Coronary artery (tissue), 2 donors: Measurements from ENCODE around the gene ADCYAP1R1.

ENCODE experiments used
- DNase-seq: peaks from one replicate; pipeline ENCODE4 v3.0.0-alpha.2; 2017; ENCODE audit warnings: low spot score
- H3K27ac ChIP-seq, 2 donors: fragments of 200-600 bp; sonication (generic); one replicate each; pipeline ENCODE4 v1.5.1; 2016 to 2019
- H3K4me3 ChIP-seq: fragments of 200-600 bp; sonication (generic); 2 replicates; pipeline ENCODE4 v1.5.1; 2016; ENCODE audit warnings: mild to moderate bottlenecking, moderate library complexity
- CTCF ChIP-seq: fragments of 200-600 bp; sonication (generic); IDR thresholded peaks from one replicate; pipeline ENCODE4 v1.5.1; 2019; ENCODE audit warnings: antibody characterized with exemption

The ADCYAP1R1 gene

GRCh38 chr7:31066516-31067130 lies 14.5 kb downstream of the ADCYAP1R1 start:
- no peak for TF ChIP-seq CTCF
- DNase-seq, result no peak
- no peak overlapping the region for H3K4me3 ChIP-seq
- no peak overlapping the region for H3K27ac ChIP-seq

GRCh38 chr7:31067491-31067890 lies 15.4 kb downstream of the ADCYAP1R1 start:
- no peak for TF ChIP-seq CTCF
- no peak for DNase-seq
- Histone ChIP-seq H3K27ac (no peak overlapping the region), H3K4me3 (no peak overlapping the region)

GRCh38 chr7:31068006-31068675 lies 16.0 kb downstream of the ADCYAP1R1 start:
- no peak for DNase-seq
- no peak for TF ChIP-seq CTCF
- H3K27ac ChIP-seq, result no peak overlapping the region
- no peak overlapping the region for H3K4me3 ChIP-seq

- no peak overlapping the region for H3K4me3 ChIP-seq
- no peak for DNase-seq
- no peak overlapping the region for H3K27ac ChIP-seq
- TF ChIP-seq CTCF, result no peak
Observed at GRCh38 chr7:31069860-31070555, 17.9 kb downstream of the ADCYAP1R1 start.

- Histone ChIP-seq H3K27ac (peak overlapping the region in 1 of 2 donors; percentile 28), H3K4me3 (no peak overlapping the region)
- no peak for DNase-seq
- TF ChIP-seq CTCF, result no peak
Observed at GRCh38 chr7:31070991-31071644, 19.0 kb downstream of the ADCYAP1R1 start.

- H3K27ac ChIP-seq, result no peak overlapping the region
- no peak for DNase-seq
- TF ChIP-seq CTCF, result no peak
- H3K4me3 ChIP-seq, result no peak overlapping the region
Observed at GRCh38 chr7:31071645-31072029, 19.5 kb downstream of the ADCYAP1R1 start.
